Smooth muscle cell (in vitro differentiated cells): ENCODE measurements around the gene HIBADH. TPM values are rescaled to one million over a fixed set of nuclear protein-coding genes. Genes with fewer than 3 reads are reported as not detected.
"Not testable (repeated sequence)": the region's sequence is repeated elsewhere in the genome, so short reads cannot be mapped to it uniquely, and the experiment has no call there.

ENCODE experiments used
- DNase-seq: peaks from one replicate; lab custom pipeline; 2025; ENCODE audit not compliant: unreplicated experiment; lab: John Stamatoyannopoulos, UW
- H2AFZ ChIP-seq: fragments of 200-600 bp; sonication (generic); 2 replicates; pipeline ENCODE4 v1.6.0; 2016; ENCODE audit warnings: antibody characterized with exemption, low read depth, mild to moderate bottlenecking
- H3F3A ChIP-seq: fragments of 200-600 bp; sonication (generic); 2 replicates; pipeline ENCODE4 v1.6.0; 2017; ENCODE audit warnings: antibody characterized with exemption, low read depth
- H3K27ac ChIP-seq: fragments of 200-600 bp; sonication (generic); 2 replicates; pipeline ENCODE4 v1.5.1; 2016; ENCODE audit warnings: low read depth, mild to moderate bottlenecking
- H3K27me3 ChIP-seq: fragments of 200-600 bp; sonication (generic); 2 replicates; pipeline ENCODE4 v1.6.1; 2016; ENCODE audit warnings: low read depth, mild to moderate bottlenecking
- H3K36me3 ChIP-seq: fragments of 200-600 bp; sonication (generic); 2 replicates; pipeline ENCODE4 v1.5.1; 2016; ENCODE audit warnings: low read depth
- H3K4me1 ChIP-seq: fragments of 200-600 bp; sonication (generic); 2 replicates; pipeline ENCODE4 v1.5.1; 2016; ENCODE audit warnings: low read depth
- H3K4me2 ChIP-seq: fragments of 200-600 bp; sonication (generic); 2 replicates; pipeline ENCODE4 v1.6.0; 2016; ENCODE audit warnings: mild to moderate bottlenecking
- H3K4me3 ChIP-seq: fragments of 200-600 bp; sonication (generic); 2 replicates; pipeline ENCODE4 v1.5.1; 2016; ENCODE audit warnings: mild to moderate bottlenecking
- H3K79me2 ChIP-seq: fragments of 200-600 bp; sonication (generic); 2 replicates; pipeline ENCODE4 v1.6.0; 2016; ENCODE audit warnings: low read depth, mild to moderate bottlenecking
- H3K9ac ChIP-seq: fragments of 200-600 bp; sonication (generic); 2 replicates; pipeline ENCODE4 v1.6.0; 2016; ENCODE audit warnings: low read depth
- H3K9me3 ChIP-seq: fragments of 200-600 bp; sonication (generic); replicated peaks from 2 replicates; pipeline ENCODE4 v1.5.1; 2016; ENCODE audit warnings: low read depth
- H4K20me1 ChIP-seq: fragments of 200-600 bp; sonication (generic); 2 replicates; pipeline ENCODE4 v1.6.0; 2016; ENCODE audit warnings: low read depth
- WGBS: methylation state at CpG from one replicate; pipeline ENCODE4 v1.1.7; 2016; ENCODE audit warnings: low lambda C conversion rate; 5-methylcytosine and 5-hydroxymethylcytosine counted together
- polyA plus RNA-seq: library from polyadenylated mRNA; unstranded; fragments of >200 nt; fragmentation: Nextera tagmentation; extraction: Ambion mirVana; gene quantifications from 2 replicates; pipeline ENCODE4 v1.2.1, GENCODE V29; 2016
- total RNA-seq: library from RNA; depleted of rRNA; stranded (reverse); fragments of >200 nt; gene quantifications from 2 replicates; pipeline ENCODE4 v1.2.3, GENCODE V29; 2014
- TF ChIP-seq, protein P1 (sequence below): fragments of 200-600 bp; sonication (generic); IDR thresholded peaks from 2 replicates; pipeline ENCODE4 v1.5.1; 2017; ENCODE audit warnings: borderline replicate concordance, mild to moderate bottlenecking, antibody characterized with exemption; ENCODE audit not compliant: insufficient read depth, poor library complexity, severe bottlenecking

The HIBADH gene
- total and polyA plus RNA-seq, 2 experiments from 2014 or later = 16.1 to 24.4 TPM

DNA sequence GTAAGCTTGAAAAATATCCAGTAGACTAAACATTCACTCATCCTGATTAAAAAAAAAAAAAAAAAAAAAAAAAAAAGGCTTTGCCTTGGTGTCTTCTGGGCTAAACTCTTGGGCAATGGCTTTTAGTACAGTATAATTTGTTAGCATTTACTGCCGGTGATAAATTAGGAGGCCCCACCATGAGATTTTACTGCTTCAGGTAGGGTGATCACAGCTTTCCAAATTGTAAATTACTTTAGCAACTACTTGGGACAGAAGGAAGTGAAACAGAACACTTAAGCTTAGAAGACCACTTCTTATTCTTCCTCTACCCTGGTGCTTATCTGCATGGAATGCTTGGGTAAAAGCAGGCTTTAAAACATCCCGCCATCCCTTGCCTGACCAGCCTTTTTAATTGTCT, 152.1 kb downstream of the HIBADH start:
- H3F3A ChIP-seq = peaks cover 4% of the 10 kb centered on the region
- no peaks in the 10 kb centered on the region for H4K20me1 ChIP-seq
- DNase-seq = no peak
- H3K36me3 ChIP-seq = no peaks in the 10 kb centered on the region
- H3K79me2 ChIP-seq = no peaks in the 10 kb centered on the region
- H3K4me1 ChIP-seq = no peaks in the 10 kb centered on the region
- no peak overlapping the region for H2AFZ ChIP-seq
- no peaks in the 10 kb centered on the region for H3K27me3 ChIP-seq
- H3K27ac ChIP-seq = no peak overlapping the region
- H3K9me3 ChIP-seq = no peaks in the 10 kb centered on the region
- TF ChIP-seq, protein P1, sequence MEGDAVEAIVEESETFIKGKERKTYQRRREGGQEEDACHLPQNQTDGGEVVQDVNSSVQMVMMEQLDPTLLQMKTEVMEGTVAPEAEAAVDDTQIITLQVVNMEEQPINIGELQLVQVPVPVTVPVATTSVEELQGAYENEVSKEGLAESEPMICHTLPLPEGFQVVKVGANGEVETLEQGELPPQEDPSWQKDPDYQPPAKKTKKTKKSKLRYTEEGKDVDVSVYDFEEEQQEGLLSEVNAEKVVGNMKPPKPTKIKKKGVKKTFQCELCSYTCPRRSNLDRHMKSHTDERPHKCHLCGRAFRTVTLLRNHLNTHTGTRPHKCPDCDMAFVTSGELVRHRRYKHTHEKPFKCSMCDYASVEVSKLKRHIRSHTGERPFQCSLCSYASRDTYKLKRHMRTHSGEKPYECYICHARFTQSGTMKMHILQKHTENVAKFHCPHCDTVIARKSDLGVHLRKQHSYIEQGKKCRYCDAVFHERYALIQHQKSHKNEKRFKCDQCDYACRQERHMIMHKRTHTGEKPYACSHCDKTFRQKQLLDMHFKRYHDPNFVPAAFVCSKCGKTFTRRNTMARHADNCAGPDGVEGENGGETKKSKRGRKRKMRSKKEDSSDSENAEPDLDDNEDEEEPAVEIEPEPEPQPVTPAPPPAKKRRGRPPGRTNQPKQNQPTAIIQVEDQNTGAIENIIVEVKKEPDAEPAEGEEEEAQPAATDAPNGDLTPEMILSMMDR = no peak
- 16% methylated on average over 2 of the region's 2 CpGs for WGBS
- H3K9ac ChIP-seq = no peak overlapping the region
- H3K4me3 ChIP-seq = no peak overlapping the region
- H3K4me2 ChIP-seq = no peak overlapping the region

DNA sequence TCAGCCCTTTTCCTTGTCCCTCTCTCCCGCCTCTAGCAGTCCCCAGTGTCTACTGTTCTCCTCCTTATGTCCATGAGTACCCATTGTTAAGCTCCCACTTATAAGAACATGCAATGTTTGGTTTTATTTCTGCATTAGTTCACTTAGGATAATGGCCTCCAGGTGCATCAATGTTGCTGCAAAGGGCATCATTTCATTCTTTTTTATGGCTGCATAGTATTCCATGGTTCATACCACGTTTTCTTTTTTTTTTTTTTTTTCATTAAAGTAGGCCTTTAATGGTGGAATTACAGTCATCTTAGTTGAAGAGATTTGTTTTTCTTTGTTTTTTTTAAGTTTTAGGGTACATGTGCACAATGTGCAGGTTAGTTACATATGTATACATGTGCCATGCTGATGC, 160.8 kb downstream of the HIBADH start:
- 97% methylated on average over 2 of the region's 2 CpGs for WGBS
- not testable (repeated sequence) for H2AFZ ChIP-seq, H3K4me1 ChIP-seq, DNase-seq, H3K9me3 ChIP-seq, H3K4me3 ChIP-seq, H3K4me2 ChIP-seq, H3F3A ChIP-seq, H4K20me1 ChIP-seq, H3K27ac ChIP-seq, H3K36me3 ChIP-seq, H3K9ac ChIP-seq, H3K79me2 ChIP-seq, H3K27me3 ChIP-seq

DNA sequence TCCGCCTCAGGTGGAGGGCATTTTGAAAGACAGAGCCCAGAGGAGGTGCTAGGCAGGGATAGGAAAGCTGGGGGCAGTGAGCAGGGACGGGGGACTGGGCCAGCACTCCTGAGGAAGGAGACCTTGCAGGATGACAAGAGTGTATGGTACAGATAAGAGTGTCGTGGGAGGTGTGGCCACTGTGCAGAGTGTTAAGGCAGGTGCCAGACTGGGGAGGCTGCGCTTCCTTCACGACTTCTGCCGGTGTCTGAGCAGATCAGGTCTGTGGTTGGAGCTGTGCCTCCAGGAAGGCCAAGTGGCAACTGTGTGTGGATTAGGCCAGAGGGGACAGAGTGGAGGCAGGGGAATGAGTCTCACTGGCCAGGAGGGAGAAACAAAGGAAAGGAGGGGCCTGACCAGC, 161.7 kb downstream of the HIBADH start:
- Histone ChIP-seq H3K4me3 (no peak overlapping the region), H3K36me3 (no peaks in the 10 kb centered on the region), H3K9me3 (no peaks in the 10 kb centered on the region), H3K4me2 (no peak overlapping the region), H2AFZ (no peak overlapping the region), H3K4me1 (no peaks in the 10 kb centered on the region), H4K20me1 (no peaks in the 10 kb centered on the region), H3F3A (no peaks in the 10 kb centered on the region), H3K79me2 (no peaks in the 10 kb centered on the region), H3K9ac (no peak overlapping the region), H3K27ac (no peak overlapping the region), H3K27me3 (no peaks in the 10 kb centered on the region)
- 95% methylated on average over 6 of the region's 6 CpGs for WGBS
- TF ChIP-seq, protein P1 = no peak
- DNase-seq = no peak

DNA sequence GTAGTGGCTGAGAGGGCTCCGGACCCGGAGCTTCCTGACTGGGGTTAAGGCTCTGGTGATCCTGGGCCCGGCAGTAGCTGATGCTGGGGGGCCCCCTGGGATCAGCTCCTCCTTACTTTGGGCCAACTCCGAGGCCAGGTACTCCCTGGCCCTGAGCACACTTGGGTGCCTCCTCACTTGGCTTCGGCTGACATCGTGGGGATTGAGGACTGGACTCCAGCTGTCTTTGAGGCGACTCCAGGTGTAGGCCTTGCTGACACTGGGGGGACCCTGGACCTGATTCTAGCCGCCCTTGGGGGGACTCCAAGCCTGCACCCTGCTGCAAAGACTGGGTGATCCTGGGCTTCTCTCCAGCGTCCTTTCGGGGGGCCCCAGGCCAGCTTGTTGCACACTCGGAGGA, 170.5 kb downstream of the HIBADH start:
- Histone ChIP-seq H3K9ac (no peak overlapping the region), H3K4me3 (no peak overlapping the region), H3K9me3 (no peaks in the 10 kb centered on the region), H3K36me3 (no peaks in the 10 kb centered on the region), H4K20me1 (no peaks in the 10 kb centered on the region), H3K27ac (no peak overlapping the region), H3K79me2 (no peaks in the 10 kb centered on the region), H3K4me1 (no peaks in the 10 kb centered on the region), H3F3A (no peaks in the 10 kb centered on the region), H3K4me2 (no peak overlapping the region), H2AFZ (no peak overlapping the region), H3K27me3 (no peaks in the 10 kb centered on the region)
- TF ChIP-seq, protein P1 = no peak
- WGBS = 95% methylated on average over 11 of the region's 11 CpGs
- no peak for DNase-seq
